ENCODE results near the gene SLC39A11. TPM values are rescaled to one million over a fixed set of nuclear protein-coding genes. Genes with fewer than 3 reads are reported as not detected.

SLC39A11 gene
- total RNA-seq, 2 experiments from 2014 or later = 25.6 to 51.5 TPM

- Histone ChIP-seq H4K20me1 (ENCODE audit: insufficient read depth, low read length) (no peaks in the 10 kb centered on the region), H3K4me3 (ENCODE audit: low read depth, low read length, poor library complexity, severe bottlenecking) (no peak overlapping the region), H3K27ac (ENCODE audit: low read depth, low read length, poor library complexity, severe bottlenecking) (no peak overlapping the region), H3K79me2 (ENCODE audit: insufficient read depth, low read depth, low read length) (no peaks in the 10 kb centered on the region), H3K36me3 (ENCODE audit: insufficient read depth, low read length) (no peaks in the 10 kb centered on the region), H3K9me2 (ENCODE audit: insufficient read depth, low read length) (no peaks in the 10 kb centered on the region), H3K9me3 (ENCODE audit: low read length) (no peaks in the 10 kb centered on the region), H3K4me1 (ENCODE audit: insufficient read depth, low read length, poor library complexity, severe bottlenecking) (no peaks in the 10 kb centered on the region), H2AFZ (ENCODE audit: low read length) (no peak overlapping the region), H3K4me2 (ENCODE audit: low read length) (no peak overlapping the region)
- no TSS peak for BruUV-seq (replicated peaks)
- intact Hi-C loops (cut with micrococcal nuclease; ENCODE audit: unreplicated experiment) = no loop called here
- ChIA-PET POLR2A (no interaction called here), CTCF (ENCODE audit: unreplicated experiment) (no interaction called here)
- TF ChIP-seq CTCF (conservative IDR thresholded peaks at IDR 0.05; ENCODE audit: low read length) = no peak
- TF ChIP-seq EZH2phosphoT487 (IDR thresholded peaks at IDR 0.05; ENCODE audit: borderline replicate concordance, low read depth, low read length) = no peak
- no peak for DNase-seq (ENCODE audit: low spot score)
Measured at GRCh38 chr17:72804949-72805707, 287.4 kb downstream of the SLC39A11 start.

DNA sequence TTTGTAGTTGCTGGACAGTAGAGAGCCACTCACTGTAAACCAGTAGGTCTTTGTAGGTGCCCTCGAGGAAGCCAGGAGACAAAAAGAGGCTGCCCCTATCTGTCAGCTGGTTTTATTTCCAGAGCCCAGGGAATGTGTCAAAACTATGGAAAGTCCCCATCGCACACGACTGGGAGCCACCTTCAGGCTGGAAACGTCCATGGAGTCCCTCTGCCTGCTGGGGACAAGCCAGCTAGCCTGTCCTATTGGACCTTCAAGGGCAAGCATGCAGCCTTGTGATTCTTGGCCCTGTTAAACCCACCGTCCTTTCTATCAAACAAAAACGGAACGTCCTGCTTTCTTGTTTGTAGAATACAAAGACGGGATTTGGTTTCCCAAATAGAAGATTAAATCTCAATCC is 289.8 kb downstream of the SLC39A11 start:
- Histone ChIP-seq H3K9me3 (ENCODE audit: low read length) (no peaks in the 10 kb centered on the region), H3K4me2 (ENCODE audit: low read length) (no peak overlapping the region), H4K20me1 (ENCODE audit: insufficient read depth, low read length) (no peaks in the 10 kb centered on the region), H2AFZ (ENCODE audit: low read length) (no peak overlapping the region), H3K79me2 (ENCODE audit: insufficient read depth, low read depth, low read length) (no peaks in the 10 kb centered on the region), H3K27ac (ENCODE audit: low read depth, low read length, poor library complexity, severe bottlenecking) (no peak overlapping the region), H3K4me1 (ENCODE audit: insufficient read depth, low read length, poor library complexity, severe bottlenecking) (no peaks in the 10 kb centered on the region), H3K9me2 (ENCODE audit: insufficient read depth, low read length) (no peaks in the 10 kb centered on the region), H3K36me3 (ENCODE audit: insufficient read depth, low read length) (no peaks in the 10 kb centered on the region), H3K4me3 (ENCODE audit: low read depth, low read length, poor library complexity, severe bottlenecking) (no peak overlapping the region)
- TF ChIP-seq CTCF (conservative IDR thresholded peaks at IDR 0.05; ENCODE audit: low read length) = no peak
- no peak for TF ChIP-seq EZH2phosphoT487 (IDR thresholded peaks at IDR 0.05; ENCODE audit: borderline replicate concordance, low read depth, low read length)
- intact Hi-C loops (cut with micrococcal nuclease; ENCODE audit: unreplicated experiment) = no loop called here
- ChIA-PET CTCF (ENCODE audit: unreplicated experiment) (no interaction called here), POLR2A (no interaction called here)
- no peak for DNase-seq (ENCODE audit: low spot score)
- BruUV-seq (replicated peaks) = no TSS peak

GRCh38 chr17:72797142-72797541 is 295.3 kb downstream of the SLC39A11 start:
- Histone ChIP-seq H3K27ac (ENCODE audit: low read depth, low read length, poor library complexity, severe bottlenecking) (no peak overlapping the region), H3K9me2 (ENCODE audit: insufficient read depth, low read length) (no peaks in the 10 kb centered on the region), H2AFZ (ENCODE audit: low read length) (no peak overlapping the region), H3K9me3 (ENCODE audit: low read length) (peaks cover 21% of the 10 kb centered on the region; the same call in 1 of the 2 replicates), H4K20me1 (ENCODE audit: insufficient read depth, low read length) (no peaks in the 10 kb centered on the region), H3K36me3 (ENCODE audit: insufficient read depth, low read length) (peaks cover 1% of the 10 kb centered on the region; the same call in 1 of the 2 replicates), H3K4me1 (ENCODE audit: insufficient read depth, low read length, poor library complexity, severe bottlenecking) (no peaks in the 10 kb centered on the region), H3K4me2 (ENCODE audit: low read length) (no peak overlapping the region), H3K4me3 (ENCODE audit: low read depth, low read length, poor library complexity, severe bottlenecking) (no peak overlapping the region), H3K79me2 (ENCODE audit: insufficient read depth, low read depth, low read length) (no peaks in the 10 kb centered on the region)
- TF ChIP-seq CTCF (conservative IDR thresholded peaks at IDR 0.05; ENCODE audit: low read length) = no peak
- no peak for TF ChIP-seq EZH2phosphoT487 (IDR thresholded peaks at IDR 0.05; ENCODE audit: borderline replicate concordance, low read depth, low read length)
- BruUV-seq (replicated peaks) = no TSS peak
- CTCF ChIA-PET (ENCODE audit: unreplicated experiment) = no interaction called here
- intact Hi-C loops (cut with micrococcal nuclease; ENCODE audit: unreplicated experiment) = no loop called here
- POLR2A ChIA-PET = interaction anchor here (0.7 kb wide), 1 partner anchor 1321 kb away, joined by 3 read pairs; no protein-coding TSS in a partner anchor
- no peak for DNase-seq (ENCODE audit: low spot score)

Data from OCI-LY7 (cell line).